ENCODE measurements around the gene GPR176.
A peak's percentile ranks its signal among the peaks of the same experiment; 100 is the strongest.

Gene GPR176

DNA sequence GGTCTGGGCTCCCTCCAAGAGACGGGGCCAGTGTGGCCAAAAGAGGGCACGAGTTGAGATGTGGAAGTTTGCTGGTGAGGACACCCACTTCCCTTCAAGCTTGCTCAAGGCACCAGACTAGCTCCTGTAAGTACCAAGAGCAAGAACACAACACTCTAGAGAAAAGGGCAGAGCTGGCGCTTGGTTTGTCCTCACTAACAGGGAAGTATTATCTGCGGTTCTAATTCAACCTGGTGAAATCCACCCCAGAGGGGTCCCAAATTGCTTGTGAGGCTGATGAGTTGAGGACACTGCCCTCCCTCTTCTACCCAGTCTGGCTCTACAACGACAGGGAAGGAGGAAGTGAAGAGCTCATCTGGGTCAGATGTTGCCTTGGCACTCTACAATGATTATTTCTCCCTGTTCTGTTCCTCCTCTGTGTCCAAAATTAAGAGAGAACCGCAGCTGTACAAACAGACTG lies 120.5 kb downstream of the GPR176 start:
- no peak for DNase-seq

DNA sequence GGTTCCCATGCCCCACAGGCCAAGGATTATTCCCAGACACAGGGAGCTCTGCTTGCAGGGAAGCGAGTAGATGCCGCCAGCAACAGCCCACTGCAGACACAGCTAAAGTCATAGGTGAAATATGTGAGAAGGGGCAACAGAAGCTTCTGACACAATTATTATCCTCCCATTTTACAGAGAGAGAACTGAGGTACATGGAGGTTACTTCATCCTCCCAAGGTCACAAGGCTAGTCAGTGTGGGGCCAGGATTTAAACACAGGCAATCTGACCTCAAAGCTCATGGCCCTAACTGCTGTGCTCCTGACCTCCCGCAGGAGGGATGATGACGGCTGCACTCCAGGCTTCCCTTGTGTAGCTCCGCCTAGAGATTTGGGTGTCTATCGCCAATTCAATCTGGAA lies 121.7 kb downstream of the GPR176 start:
- DNase-seq: no peak

DNA sequence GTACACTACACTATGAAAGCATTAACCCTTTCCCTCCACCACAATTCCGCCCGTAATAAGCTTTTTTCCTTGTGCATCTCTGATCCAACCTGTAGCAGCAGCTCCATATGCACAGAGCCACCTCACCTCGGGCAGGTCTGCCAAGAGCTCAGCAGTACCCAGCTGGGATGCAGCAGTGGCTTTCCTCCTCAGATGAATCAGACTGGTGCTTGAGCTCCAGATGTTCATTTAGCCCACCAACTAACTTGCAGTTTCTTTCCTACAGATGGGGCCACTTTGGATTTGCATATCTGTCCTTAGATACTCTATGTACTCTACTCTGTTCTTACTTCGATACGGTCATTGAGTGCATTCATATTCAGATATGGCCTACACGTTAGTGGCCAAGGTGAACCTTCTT lies 122.7 kb downstream of the GPR176 start:
- no peak for DNase-seq

DNA sequence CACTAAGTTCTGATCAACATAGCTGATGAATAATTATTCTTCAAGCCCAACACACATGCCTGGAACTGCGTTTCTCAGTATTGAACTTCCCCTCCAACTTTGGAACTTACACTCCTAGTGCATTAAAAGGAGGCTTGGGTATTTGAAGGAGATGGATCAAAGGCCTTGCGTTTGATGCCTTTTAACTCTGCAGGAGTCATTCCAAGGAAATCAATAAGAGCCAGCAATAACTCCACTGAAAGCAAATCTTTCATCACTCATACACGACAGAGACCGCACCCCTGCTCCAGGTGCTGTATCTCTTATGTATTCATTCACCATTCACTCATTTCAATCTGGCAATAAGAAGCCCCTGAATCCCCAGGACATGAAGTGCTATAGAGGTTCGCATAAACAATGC lies 123.5 kb downstream of the GPR176 start:
- no peak for DNase-seq

DNA sequence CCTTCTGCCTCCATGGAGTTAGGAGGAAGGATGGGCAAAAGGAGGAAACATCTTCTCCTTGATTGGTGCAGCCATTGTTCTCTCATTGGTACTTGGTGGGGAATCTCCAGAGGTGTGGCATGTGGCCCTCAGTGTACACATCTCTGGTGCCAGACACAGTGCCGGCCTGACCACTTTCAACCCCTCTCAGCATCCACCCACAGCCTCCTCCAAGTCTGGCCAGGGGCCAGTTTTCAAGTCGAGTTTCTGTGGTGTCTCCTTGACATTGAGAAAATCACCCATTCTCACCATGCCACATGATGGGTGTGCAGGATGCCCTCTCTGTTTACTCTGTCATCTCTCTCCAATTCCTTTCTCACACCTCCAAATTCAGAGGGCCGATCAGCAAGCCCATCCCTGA lies 124.6 kb downstream of the GPR176 start:
- DNase-seq: no peak

DNA sequence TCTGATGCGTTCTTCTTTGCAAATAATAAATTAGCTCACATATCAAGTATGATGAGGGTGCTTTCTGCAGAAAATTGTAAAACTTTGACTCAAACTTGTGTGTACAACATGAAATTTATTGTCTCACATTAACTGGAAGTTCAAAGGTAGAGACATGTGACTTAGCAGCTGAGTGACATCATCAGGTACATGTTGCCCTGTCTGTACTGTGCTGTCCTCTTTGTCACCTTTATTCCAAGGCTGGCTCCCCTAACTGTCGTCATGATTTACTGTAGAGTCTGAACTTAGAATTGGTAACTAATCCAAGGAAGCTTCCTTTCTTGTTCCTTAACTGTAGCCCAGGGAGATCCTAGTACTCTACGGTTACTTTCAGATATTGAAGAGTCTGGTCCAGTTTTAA lies 125.1 kb downstream of the GPR176 start:
- no peak for DNase-seq

DNA sequence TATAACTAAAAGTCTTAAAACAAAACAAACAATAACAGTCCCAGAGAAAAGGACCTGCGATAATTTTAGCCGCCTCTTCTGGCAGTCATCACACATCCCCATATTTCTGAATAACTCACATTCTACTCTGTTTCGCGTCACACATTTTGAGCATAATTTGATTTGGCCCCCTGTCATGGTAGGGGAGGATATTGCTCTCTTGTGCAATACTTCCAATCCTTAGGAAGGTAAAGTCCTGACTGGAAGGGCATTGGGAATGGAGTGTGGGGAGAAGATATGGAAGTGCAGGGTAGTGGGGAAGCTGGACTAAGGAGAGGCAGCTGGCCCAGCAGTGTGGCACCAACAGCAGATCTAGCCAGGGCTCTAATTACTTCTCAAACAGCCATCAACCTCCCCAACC lies 126.1 kb downstream of the GPR176 start:
- DNase-seq: no peak

DNA sequence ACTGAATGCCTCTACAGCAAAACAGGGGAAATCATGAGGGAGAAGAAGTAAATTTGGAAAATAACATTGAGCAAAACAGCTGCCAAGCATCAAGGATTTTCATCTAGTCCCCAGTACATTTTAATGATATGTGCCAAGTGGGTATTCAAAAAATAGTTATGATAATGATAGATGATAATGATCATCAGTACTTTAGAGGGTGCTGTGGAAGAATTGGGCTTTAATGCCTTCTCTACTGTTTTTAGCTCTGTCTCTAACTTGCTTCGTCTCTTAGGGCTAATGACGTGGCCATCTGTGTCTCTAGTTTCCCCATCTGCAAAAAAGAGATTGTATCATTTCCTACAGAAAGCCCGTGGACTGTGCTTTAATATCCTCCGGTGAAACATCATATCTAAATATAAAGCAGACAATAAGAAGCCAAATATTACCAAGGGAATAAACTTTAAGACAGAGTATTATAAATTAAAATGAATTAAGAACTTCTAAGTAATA lies 127.2 kb downstream of the GPR176 start:
- DNase-seq: no peak

DNA sequence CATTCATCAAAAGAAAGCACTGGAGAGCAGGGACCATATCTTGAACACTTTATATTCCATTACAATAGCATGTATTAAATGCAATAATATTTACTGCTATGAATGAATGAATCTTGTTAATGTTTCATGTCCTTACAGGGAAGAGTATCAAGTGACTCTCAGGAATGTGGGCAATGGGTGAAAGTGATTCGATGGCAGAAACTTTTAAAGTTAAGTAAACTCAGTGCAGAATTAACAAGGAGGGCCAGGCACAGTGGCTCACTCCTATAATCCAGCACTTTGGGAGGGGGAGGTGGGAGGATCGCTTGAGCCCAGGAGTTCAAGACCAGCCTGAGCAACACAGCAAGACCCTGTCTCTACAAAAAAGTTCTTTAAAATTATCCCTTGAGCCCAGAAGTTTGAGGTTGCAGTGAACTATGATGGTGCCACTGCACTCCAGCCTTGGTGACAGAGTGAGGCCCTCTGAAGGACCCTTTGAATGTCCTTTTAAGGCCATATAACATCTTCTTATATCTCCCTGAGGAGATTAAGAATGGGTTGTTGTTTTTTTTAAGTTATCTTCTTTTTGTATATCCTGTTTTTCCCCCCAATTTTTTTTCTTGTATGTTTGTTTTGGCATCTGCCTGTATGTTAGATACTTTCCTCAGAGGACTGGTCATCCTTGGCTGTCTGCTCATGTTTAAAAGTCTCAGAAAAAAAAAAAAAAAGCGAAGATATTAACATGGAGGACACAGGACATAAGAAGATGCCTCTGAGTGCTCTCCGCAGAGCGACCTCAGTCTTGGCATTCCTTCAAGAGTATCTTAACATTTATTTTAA lies 127.8 kb downstream of the GPR176 start:
- no peak for DNase-seq

DNA sequence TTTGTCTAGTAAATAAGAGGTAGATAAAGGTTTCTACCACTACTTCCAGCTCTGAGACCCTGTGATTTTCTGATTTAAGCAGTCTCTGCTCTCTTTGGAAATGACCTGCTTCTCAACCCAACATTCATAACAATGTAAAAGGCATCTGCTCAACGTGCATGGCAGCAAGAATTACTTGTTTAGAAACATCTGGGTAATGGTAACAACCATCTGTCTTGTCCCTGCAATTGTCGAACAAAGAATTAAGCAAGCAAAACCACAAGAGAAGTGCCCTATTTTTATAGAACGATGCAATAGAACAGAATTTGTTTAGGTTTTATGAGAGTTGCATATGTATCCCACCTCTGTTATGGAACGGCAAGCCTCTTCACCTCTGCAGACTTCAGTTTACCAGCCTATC lies 130.3 kb downstream of the GPR176 start:
- no peak for DNase-seq

DNA sequence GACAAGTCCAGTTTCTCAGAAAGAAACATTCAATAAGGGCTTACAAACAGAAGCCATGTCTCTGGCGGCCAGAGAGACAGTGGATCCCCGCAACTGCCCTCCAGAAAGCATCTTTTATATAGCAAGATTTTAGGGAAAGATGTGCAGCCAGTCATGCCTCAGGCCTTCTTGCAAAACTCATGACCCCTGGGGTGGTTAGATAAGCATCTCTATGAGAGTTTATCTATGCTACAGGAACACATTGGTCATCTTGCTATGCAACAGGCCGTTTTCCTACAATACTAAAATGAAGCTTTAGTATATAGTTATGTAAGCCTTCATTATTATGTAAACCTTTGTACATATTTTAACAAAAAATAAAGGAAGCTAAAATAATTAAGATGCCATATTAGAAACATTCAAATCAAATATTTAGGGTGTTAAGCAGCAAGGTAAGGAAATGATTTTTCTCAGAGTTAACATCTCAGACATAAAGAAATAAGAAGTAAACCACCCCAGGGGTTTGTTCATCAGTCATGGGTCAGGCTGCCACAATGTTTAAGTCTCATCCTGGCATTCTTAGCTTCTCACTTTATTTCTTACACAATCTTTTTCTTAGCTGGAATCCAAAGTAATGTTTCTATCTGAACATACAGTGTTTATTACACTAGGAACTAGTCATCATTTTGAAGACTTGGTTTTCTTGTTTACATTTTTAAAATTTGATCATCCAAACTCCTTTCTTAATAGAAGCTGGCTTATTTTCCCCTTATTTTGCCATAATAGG lies 131.1 kb downstream of the GPR176 start:
- DNase-seq: no peak

DNA sequence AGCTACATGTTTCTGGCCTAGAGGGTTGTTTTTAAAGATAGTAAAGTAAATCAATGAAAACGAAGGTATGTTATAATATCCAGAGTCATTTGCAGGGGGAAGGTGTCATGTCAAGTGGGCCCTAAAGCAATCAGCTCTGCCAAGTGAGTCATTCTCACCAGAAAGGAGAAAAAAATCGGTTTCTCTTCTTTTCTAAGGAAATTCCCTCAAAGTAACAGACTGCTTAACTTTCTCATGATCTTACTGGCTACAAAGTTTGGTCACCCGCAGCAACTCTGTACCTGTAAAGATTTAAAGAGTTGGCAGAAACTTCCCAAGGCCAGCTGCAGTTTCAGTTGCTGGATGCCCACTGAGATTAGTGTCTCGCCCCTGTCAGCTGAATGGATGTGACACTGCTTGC lies 132.0 kb downstream of the GPR176 start:
- DNase-seq: no peak

DNA sequence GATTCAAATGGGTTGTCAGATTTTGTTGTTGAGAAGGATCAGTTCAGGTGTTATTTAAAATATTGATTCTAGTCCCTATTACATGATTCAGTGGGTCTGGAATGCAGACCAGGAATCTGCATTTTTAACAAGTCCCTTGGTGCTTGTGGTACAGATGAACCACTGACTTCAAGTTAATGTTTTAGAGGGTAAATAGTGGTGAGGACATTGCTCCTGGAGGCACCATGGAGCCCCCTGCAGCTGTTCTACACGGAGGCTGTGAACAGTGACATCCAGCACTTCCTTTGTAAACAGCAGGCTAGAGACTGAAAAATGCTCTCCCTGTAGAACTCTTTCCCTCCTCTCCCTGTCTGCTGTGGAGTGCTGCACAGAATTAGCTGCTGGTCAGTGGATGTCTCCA lies 132.6 kb downstream of the GPR176 start:
- no peak for DNase-seq

DNA sequence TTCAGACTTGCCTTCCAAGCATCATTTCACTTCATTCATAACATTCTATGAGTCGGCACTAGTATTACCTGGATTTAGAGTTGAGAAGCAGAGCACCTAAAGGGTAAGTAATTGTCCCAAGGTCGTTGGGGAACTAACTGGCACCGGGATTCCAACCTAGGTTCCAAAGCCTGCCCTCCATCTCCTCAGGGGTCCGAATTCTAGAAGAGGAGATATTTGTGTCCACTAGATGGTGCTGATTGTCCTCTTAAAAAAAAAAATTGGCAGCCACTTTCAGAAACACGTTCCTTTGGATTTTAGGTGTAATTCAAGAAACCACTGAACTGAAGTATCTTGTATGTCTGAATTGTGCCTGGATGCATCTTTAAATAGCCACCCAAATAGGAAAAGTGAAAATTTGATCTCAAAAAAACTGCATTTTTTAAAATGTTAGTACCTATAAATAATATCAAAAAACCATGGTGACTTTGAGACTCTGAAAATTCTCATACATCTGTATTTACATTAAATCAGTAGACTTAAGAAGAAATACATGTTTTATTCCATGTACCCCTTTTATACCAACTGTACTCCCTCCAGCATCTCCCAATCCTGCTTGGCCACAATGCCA lies 133.5 kb downstream of the GPR176 start:
- no peak for DNase-seq

DNA sequence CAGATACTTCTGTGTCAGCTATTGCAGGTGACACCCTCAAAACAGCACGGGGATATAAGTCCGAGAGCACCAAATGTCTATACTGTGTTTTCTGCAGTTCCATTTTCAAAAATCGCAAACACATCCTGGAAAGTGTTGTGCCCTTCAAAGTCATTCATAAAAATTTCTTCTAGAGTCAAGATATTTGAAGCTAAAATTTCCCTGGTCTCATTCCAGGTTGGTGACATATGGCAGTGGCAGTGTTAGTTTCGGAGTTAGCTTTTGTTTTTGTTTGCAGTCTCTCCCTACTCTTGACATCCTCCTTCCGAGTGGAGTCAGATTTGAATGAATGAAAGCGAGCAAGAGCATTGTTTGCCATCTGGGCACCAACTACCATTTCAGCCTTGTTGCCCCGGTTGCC lies 134.2 kb downstream of the GPR176 start:
- no peak for DNase-seq

DNA sequence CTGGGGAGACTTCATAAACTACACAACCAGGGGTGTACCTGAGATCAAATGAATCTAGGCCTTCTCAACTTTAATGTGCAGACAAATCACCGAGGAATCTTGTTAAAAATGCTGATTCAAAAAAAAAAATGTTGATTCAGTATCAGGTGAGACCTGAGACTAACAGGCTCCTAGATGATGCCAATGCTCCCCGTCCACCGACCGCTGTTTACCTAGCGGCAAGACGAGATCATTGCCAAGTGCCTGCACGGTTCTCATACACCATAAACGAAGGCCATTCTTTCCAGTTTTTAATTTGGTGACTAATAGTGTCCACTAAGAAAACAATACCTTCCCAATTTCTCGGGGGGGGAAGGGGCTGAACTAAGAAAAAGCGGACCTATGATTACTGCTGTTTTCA lies 134.9 kb downstream of the GPR176 start:
- no peak for DNase-seq

DNA sequence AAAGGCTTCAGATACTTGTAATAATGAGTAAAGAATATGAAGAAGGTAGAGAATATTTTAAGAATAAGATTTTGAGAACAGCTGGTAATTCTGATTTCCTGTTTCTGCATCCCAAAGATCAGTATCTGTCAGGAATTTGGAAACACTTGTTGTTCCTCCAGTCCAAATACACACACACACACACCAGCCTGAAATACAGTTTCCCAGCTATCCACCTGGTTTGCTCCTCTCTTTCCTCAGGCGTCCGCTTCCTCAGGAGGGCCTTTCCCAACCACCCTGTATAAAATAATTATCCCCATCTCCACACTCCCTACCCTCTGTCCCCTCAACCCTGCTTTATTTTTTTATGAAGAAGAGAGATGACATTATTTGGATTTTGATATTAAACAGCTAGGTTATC lies 135.4 kb downstream of the GPR176 start:
- no peak for DNase-seq

DNA sequence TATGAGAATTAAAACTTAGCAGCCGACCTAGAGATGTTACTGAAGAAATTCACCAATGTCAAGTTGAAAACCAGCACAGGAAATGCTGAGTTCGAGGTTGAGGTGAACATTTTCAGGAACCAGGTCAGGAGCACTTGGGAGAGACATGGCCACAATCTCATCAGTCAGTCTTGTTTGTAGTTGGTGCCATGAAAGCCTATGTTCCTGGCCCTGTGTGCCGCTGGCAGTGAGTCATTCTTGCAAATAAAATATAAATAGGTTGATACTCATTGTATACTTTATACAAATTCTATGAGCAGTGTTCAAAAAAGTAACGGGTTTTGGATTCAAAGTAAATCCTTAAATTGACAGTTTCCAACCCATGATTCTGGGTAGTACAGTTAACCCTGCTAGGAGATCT lies 135.9 kb downstream of the GPR176 start:
- DNase-seq: no peak

DNA sequence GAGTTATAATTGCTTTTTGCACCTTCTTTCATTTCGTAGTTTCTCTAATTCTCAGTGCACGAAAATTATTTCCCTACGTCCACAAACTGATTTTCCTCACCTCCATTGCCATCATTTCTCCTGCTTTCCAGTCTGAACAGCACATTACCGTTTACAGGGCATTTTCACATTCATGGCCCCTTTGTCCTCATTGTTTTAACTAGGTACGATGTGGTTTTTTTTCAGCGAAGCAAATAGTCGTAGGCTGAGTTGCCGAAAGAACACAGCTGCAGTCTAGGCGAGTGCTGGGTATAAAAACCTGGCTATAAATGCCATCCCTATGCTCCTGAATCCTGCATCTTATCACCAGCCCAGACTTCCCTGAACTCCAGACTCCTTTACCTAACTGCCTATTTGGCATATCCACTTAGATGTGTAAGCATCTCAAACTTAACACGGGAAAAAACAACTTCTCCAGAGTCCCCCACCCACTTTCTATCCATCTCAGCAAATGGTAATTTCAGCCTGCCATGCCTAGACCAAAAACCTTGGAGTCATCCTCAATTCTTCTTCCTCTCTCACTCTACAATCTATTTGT lies 136.7 kb downstream of the GPR176 start:
- no peak for DNase-seq

DNA sequence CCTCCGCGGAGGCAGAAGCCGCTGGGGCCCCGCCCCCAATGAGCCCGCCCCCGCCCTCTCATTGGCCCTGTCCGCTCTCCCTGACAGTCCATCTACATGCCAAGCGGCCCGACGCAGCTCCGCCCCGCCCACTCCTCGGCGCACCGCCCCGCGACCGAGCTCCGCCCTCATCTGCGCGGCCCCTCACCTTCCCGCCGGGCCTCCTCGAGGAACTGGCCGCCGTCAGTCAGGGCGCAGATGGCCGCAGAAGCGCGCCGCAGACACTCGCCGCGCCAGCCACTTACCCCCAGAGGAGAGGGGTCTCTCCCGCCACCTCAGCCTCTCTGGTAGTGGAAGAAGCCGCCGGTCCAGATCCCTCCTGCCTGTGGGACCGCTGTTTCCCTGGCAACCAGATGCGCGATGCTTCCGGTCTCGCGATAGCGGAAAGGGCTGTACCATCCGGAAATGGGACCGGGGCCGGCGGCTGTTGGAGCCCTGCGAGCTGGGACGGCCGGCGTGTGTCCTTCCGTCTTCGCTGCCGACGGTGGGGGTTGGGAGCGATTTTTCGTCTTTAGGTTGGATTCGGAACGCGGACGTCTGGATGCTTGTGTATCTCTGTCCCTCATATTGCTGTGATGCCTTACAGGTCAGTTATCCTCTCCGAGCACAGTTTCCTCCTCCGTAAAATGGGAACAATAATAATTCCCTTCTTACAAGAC lies 137.5 kb downstream of the GPR176 start, which contains the start of gene FSIP1:
Gene FSIP1 (minus strand): TSS at position 401 of the 698 bp plus-strand sequence. CDS start 6,317 bp downstream, outside the sequence.
- peak; percentile 96 for DNase-seq

DNA sequence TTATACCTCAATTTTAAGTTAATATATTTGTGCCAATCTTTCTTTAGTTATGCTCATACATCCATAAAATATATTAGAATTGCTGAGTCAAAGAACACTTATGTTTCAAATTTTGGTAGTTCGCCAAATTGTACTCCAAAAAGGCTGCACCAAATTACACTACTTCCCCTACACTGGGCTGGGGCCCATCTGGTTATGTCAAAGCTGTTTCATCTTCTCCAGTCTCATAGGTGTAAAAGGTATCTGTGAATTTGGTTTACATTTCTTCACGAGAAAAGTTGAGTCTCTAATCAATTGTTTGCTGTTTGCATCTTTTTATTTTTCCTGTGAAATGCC lies 138.1 kb downstream of the GPR176 start:
- no peak for DNase-seq

DNA sequence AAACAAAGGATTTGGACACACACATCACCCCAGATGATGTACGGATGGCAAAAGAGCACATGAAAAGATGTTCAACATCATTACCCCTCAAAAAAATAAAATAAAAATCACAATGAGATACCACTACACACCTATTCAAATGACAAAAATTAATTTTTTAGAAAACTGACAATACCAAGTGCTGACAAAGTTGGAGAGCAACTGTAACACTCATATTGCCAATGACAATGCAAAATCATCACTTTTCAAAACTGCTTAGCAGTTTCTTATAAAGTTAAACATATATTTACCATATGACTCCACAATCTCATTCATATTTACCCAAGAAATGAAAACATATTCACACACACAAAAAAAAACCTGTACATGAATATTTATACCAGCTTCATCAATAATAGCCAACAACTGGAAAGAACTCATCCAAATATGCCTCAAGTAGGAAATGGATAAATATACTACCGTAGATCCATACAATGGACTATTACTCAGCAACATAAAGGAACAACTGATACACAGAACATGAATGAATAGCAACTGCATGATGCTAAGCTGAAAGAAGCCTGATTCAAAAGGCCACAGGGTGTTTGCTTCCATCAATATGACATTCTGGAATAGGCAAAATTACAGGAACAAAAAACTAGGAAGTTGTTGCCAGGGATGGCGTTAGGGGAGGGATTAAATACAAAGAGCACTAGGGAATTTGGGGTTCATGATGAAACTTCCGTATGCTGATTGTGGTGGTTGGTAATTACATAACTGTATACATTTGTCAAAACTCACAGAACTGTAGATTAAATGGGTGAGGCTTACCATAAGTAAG lies 138.7 kb downstream of the GPR176 start:
- no peak for DNase-seq
